Hematopoietic multipotent progenitor cell treated with erythropoietin and hydrocortisone succinate and interleukin-3 and kit ligand, for 8 days (in vitro differentiated cells): Measurements from ENCODE around the gene GH2.
A peak's percentile ranks its signal among the peaks of the same experiment; 100 is the strongest.

Source experiments
- DNase-seq: peaks from one replicate; pipeline ENCODE4 v3.0.0-alpha.2; 2015

The GH2 gene

DNA sequence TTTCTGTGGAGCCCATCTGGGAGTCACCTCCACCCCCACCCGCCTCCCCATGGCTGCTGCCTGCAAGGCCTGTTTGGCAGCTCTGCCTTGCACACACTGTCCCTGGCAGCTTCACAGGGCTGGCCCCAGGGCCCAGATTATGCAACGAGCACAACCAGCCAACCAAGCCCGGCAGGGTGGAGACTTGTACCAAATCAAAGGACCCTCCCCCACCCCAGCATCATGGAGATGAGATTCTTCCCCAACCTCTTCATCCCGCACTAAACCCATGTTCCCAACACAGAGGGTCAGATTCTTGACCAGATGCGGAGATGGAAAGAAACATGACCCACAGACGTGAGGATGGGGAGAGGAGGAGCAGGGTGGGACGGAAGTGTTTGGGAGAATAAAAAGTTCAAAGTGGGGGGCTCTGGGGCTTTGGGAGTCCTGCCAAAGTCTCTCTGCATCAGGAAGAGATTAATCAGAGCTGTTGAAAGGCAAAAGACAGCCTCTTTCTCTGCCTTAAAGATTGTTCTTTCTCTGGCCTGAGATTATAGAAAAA lies 43.0 kb downstream of the GH2 start:
- no peak for DNase-seq

DNA sequence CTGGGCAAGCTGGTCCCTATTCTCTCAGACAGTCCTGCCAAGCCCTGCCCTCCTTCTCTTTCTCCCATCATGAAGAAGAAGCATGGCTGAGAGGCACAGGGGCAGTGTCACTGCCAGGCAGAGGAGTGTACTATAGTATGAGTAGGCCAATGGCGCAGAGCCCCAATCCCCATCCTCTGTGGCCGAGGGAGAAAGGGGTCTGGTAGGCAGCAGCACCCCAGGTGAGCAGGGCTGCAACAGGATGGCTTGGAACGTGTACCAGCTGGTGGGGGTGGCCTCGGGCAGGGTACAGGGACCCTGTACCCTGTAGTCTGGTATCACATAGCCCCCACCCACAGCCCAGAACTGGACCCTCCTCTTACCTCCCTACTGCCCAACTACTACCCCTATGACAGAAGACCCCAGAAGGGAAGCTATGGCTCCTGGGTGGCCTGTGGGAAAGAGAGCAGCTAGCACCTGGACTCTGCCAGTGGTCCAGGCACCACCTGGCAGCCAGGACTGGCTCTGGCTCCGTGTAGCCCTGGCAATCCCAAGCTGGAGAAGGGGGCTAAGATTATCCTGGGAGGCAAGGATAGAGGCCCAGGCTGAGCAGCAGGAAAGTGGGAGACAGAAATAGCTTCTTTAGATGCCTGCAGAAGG lies 43.7 kb downstream of the GH2 start:
- DNase-seq: no peak

DNA sequence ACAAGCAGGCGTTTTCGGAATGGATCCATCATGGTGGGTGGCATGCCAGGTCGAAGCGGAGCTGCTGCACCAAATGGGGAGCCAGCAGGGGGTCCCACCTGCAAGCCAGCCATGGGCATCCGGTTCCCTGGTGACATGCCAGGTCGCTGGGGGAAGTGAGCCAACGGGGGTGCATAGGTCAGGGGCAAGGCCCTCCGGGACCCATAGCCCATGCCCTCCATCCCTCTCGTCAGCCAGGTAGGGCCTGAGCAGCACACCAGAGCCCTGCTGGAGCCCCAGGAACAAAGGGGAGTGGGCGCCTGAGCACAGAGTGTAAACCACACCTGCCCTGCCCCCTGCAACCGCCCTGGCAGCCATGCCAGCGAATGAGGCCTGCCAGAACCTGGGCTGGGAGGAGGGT lies 44.3 kb downstream of the GH2 start:
- no peak for DNase-seq

DNA sequence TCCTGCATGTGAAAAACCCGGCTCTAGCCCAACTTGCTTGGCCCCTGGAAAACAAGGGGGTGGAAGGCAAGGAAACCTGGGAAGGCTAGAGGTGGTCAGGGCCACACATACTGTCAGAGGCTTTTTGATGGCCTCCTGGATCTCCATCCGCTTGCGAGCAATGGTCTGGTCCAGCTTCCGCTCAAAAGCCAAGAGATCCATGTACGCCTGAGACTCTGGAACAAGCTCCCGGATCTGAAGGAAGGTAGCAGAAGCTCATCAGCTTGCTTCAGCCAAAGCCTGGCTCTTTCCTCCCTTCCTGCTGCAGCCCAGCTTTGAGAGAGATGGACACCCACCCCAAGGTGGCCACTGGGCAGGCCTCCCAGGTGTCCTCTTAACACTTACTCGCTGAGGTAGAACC lies 44.9 kb downstream of the GH2 start:
- no peak for DNase-seq

DNA sequence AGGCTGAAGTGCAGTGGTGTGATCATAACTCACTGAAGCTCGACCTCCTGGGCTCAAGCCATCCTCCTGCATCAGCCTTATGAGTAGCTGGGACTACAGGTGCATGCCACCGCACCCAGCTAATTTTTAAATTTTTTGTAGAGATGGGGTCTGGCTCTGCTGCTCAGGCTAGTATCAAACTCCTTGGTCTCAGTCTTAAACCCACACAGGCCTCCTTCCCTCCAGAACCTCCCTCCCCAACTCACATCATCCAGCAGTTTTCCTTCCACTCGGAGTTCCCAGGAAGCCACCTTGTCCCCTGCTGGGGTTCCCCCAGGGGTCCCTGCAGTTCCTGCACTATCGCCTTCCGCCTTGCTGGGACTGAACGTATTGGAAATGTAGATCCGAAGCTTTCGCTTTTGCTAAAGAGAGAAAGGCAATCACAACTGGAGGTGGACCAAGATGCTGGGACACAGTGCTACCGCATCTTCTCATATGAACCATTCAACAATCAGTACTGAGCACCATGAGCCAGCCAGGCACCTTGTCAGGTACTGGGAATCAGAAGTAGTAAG lies 46.5 kb downstream of the GH2 start:
- DNase-seq: no peak

DNA sequence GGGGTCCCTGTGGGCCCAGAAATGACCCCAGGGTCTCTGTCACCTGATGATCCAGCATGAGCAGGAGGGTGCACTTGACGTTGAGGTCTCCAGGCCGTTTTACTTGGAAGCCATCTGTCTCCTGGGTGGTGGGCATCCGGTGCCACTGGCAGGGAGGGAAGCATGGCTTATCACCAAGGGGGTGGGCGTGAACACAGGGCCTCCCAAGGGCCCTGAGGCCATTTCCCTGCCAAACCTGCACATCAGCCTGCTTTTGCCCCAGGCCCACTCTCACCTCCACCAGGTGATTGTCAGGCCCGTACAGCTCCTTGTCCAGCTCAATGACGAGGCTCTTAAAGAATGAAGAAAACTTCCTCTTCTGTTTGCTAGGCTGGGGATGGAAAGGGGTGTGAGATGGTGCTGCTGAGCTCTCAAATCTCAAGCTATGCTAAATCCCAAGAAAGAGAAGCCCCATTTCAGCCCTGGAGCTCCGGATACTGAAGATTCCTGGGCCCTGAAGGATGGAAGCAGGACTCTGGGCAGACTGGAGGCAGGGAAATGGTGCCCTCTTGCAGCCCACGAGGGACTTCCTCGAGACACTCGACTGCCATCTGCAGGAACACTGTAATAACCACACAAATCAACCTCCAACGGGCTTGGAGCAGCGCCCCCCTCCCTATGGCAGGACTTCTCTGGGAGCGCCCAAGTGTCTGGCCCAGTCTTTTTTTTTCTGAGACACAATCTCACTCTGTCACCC lies 47.1 kb downstream of the GH2 start:
- DNase-seq: peak; percentile 82

DNA sequence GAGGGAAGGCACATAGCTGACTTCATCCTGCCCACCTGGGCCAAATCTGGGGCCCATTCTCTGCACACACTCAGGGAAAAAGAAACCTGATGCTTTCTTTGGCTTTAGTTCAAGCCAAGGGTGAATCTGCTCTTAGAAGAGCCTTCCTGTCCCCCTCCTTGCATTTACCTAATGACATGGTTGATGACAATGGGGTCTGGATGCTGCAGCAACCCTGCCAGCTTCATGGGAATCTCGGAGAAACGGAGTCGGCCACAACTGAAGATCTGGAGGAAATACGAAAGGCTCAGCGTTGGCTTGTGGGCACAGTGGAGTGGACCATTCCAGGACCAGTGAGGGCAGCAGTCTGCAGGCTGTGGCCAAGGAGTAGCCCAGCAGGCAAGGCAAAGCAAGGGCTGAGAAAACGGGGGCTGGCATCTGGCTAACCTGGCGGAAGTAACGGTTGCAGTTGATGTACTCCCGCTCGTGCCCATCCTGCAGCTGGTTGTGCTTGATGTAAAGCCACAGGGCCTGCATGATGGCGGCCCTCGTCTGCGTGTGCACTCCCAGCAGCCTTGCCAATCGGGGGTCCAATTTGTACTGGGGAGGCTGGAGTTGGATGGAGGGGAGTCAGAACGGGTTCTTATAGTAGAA lies 47.9 kb downstream of the GH2 start:
- DNase-seq: no peak

DNA sequence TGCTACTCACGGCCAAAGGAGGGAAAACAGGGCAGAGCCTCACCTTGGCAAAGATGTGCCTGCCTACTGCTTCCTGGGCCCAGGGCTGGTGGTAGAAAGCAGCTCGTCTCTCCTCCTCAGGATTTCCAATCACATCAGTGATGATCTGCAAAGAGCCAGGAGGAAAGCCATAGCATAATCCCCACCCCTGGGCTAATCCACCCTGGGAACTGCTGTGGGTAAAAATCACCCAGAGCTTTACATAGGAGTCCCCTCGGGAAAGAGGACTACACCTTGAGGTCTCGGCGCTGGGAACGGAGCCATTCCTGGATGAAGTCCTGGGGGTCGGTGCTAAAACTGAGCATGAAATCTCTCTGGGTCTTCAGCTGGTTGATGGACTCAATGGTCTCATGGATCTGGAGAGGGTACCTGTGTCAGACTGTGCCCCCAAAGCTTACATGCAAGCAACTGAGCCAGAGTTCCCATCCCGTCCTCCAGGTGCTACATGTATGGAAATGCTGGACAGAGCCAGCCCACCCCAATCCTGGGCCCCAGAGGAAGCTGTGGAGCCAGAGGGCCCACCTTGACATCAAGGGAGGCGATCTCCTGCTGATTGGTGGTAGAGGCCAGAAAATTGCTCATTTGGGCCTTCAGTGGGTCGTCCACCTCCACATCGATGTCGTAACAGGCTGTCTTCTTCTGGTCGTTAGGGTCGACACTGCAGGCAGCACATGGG lies 48.6 kb downstream of the GH2 start:
- DNase-seq: no peak

DNA sequence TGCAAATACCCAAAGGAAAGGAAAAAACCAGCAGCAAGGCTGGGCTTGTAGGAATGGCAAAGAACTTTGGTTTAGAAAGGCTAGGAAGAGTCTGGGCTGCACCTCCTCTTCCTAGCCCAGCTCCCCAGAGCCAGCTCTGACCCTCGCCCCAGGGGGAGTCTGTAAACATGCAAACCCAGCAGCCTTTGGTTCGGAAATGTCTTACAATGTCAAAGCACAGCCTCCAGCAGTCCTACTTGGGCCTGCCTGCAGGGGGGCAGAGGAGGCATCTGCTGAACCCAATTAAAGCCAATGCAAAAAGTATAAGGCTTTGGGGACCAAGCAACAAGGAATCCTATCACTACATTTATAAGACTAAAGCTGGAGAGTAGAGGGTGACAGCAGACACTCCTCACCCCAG lies 49.3 kb downstream of the GH2 start:
- no peak for DNase-seq

DNA sequence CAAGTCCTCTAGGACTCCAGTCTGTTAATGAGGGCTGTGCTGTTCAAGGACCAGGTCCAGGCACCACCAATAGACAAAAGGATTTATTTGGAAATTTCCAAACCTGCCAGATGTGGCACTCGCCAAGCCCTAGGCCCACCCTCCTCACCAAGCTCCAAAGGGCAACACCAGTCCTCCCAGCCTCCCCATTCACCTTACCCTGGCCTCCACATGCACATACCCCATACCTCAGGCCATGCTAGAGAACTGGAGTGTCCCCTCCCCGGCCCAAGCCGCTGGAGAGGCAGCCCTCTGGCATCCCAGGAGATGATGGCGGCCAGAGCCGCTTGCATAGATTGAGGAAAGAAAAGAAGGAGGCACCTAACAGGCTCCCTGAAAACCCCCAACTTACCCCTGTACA lies 49.7 kb downstream of the GH2 start:
- DNase-seq: no peak

DNA sequence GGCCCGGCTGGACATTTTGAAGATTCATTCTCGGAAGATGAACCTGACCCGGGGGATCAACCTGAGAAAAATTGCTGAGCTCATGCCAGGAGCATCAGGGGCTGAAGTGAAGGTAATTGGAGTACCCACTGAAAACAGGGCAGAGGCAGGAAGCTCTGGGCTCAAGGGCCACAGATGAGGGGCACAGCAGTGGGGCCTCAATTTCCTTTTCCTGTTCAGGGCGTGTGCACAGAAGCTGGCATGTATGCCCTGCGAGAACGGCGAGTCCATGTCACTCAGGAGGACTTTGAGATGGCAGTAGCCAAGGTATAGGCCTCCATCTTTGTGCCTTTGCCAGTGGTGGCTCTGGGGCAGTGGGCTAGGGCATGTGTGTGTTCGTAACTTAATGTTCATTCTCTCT lies 50.2 kb downstream of the GH2 start:
- no peak for DNase-seq

DNA sequence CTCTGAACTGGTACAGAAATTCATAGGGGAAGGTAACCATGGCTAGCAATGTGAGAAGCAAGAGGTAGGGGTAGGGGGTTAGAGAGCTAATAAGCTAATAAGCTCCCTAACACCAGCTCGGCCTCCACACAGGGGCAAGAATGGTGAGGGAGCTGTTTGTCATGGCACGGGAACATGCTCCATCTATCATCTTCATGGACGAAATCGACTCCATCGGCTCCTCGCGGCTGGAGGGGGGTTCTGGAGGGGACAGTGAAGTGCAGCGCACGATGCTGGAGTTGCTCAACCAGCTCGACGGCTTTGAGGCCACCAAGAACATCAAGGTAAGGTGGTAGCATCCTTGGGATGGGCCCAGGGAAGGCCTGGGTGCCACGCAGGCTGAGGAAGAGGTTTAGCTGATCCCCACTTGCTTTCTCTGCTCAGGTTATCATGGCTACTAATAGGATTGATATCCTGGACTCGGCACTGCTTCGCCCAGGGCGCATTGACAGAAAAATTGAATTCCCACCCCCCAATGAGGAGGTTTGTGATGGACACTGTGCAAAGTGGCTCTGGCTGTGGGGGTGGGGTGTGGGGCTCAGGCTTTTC lies 50.7 kb downstream of the GH2 start:
- no peak for DNase-seq

DNA sequence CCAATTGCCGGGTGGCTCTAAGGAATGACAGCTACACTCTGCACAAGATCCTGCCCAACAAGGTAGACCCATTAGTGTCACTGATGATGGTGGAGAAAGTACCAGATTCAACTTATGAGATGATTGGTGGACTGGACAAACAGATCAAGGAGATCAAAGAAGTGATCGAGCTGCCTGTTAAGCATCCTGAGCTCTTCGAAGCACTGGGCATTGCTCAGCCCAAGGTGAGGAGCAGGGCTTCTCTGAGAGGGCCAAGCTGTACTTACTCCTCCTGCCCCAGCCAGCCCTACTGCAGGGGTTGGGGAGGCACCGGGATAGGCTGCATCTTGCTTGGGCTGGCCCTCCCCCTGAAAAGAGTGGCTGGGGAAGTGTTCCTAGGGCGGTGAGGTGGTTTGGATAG lies 51.5 kb downstream of the GH2 start:
- no peak for DNase-seq
